ENCODE data around the gene RFX8. TPM values are rescaled to one million over a fixed set of nuclear protein-coding genes. Genes with fewer than 3 reads are reported as not detected.

The RFX8 gene
- 0.08 TPM in 1 of 2 replicates, not detected in the other for total RNA-seq

GRCh38 chr2:101474731-101475384 lies at the start of gene RFX8:
TSS of gene RFX8 (minus strand) at chr2:101475112. CDS start at chr2:101466848, 8,264 bp downstream.

GRCh38 chr2:101387151-101387834 lies 87.6 kb downstream of the RFX8 start, which contains the start of gene CREG2:
TSS of gene CREG2 (minus strand) at chr2:101387503. CDS start at chr2:101387457, 46 bp downstream.

Other genes starting within 250 kb of the RFX8 start
- 49.1 and 52.6 TPM in 2 replicates for gene CNOT11, start 222.2 kb downstream of the RFX8 start, total RNA-seq
- gene RNF149, start 166.4 kb downstream of the RFX8 start, total RNA-seq = 49.5 and 56.1 TPM in 2 replicates
- gene CREG2, start 87.6 kb downstream of the RFX8 start, total RNA-seq = 0.31 and 0.53 TPM in 2 replicates
- 80.0 and 103 TPM in 2 replicates for gene MAP4K4, start 222.6 kb upstream of the RFX8 start, total RNA-seq

All from hair follicular keratinocyte (primary cell).